Activated naive CD8-positive, alpha-beta T cell treated with anti-CD3 and anti-CD28 coated beads, Interleukin-2, amount 10 ng/mL, durations not matched to agents 7 days and 5 days (primary cell): Measurements from ENCODE around the gene EXOC6. TPM values are rescaled to one million over a fixed set of nuclear protein-coding genes. Genes with fewer than 3 reads are reported as not detected.

Experiments
- ATAC-seq: fragments of 150-1000 bp; cut with Tn5 transposase; one replicate; pipeline ENCODE4 v1.10.0; 2021; ENCODE audit warnings: low read depth, moderate library complexity
- POLR2A ChIA-PET: fragments of 350-600 bp; sonication (Branson Sonifier 250); formaldehyde crosslinking; loops from one replicate; lab custom pipeline; 2021; ENCODE audit warnings: antibody characterized with exemption; lab: Charles Lee
- DNase-seq: peaks from one replicate; pipeline ENCODE4 v3.0.0; 2021
- H3K27ac Mint-ChIP-seq: one replicate; pipeline ENCODE4 v1.8.0; 2022; ENCODE audit warnings: mild to moderate bottlenecking, mixed read lengths
- H3K27me3 Mint-ChIP-seq: one replicate; pipeline ENCODE4 v1.8.0; 2022; ENCODE audit warnings: mild to moderate bottlenecking, moderate library complexity, mixed read lengths
- H3K36me3 Mint-ChIP-seq: one replicate; pipeline ENCODE4 v1.8.0; 2021; ENCODE audit warnings: mild to moderate bottlenecking, mixed read lengths
- H3K4me1 Mint-ChIP-seq: one replicate; pipeline ENCODE4 v1.8.0; 2021; ENCODE audit warnings: mixed read lengths
- H3K4me3 Mint-ChIP-seq: one replicate; pipeline ENCODE4 v1.8.0; 2022; ENCODE audit warnings: mild to moderate bottlenecking, moderate library complexity, mixed read lengths
- H3K9me3 Mint-ChIP-seq: one replicate; pipeline ENCODE4 v1.8.0; 2021; ENCODE audit warnings: mixed read lengths
- total RNA-seq, 2 experiments: library from RNA; stranded (reverse); gene quantifications; one replicate each; pipeline ENCODE4 v1.2.3, GENCODE V29; 2021

The EXOC6 gene
- total RNA-seq, 2 experiments from 2014 or later = 10.4 to 10.6 TPM

- Mint-ChIP-seq H3K4me3 (no peak overlapping the region), H3K4me1 (peaks cover 9% of the 10 kb centered on the region), H3K27me3 (no peaks in the 10 kb centered on the region), H3K9me3 (no peaks in the 10 kb centered on the region), H3K27ac (no peak overlapping the region), H3K36me3 (no peaks in the 10 kb centered on the region)
- no peak for DNase-seq
- POLR2A ChIA-PET = no interaction called here
- ATAC-seq = no peak
These were observed 143.2 kb downstream of the EXOC6 start for GRCh38 chr10:92991513-92991912.

GRCh38 chr10:92993699-92994272 is 145.5 kb downstream of the EXOC6 start:
- POLR2A ChIA-PET = no interaction called here
- Mint-ChIP-seq H3K27me3 (no peaks in the 10 kb centered on the region), H3K9me3 (no peaks in the 10 kb centered on the region), H3K4me1 (peaks cover 9% of the 10 kb centered on the region), H3K27ac (no peak overlapping the region), H3K4me3 (no peak overlapping the region), H3K36me3 (no peaks in the 10 kb centered on the region)
- no peak for ATAC-seq
- no peak for DNase-seq

GRCh38 chr10:92995509-92995908 is 147.2 kb downstream of the EXOC6 start:
- POLR2A ChIA-PET = no interaction called here
- no peak overlapping the region for H3K4me3 Mint-ChIP-seq
- peaks cover 9% of the 10 kb centered on the region for H3K4me1 Mint-ChIP-seq
- ATAC-seq (no peak), DNase-seq (no peak)
- no peaks in the 10 kb centered on the region for H3K36me3 Mint-ChIP-seq
- no peaks in the 10 kb centered on the region for H3K27me3 Mint-ChIP-seq
- H3K9me3 Mint-ChIP-seq = no peaks in the 10 kb centered on the region
- H3K27ac Mint-ChIP-seq = no peak overlapping the region

- H3K4me1 Mint-ChIP-seq = peaks cover 6% of the 10 kb centered on the region
- ATAC-seq (no peak), DNase-seq (no peak)
- H3K4me3 Mint-ChIP-seq = no peak overlapping the region
- H3K27ac Mint-ChIP-seq = no peak overlapping the region
- H3K27me3 Mint-ChIP-seq = no peaks in the 10 kb centered on the region
- POLR2A ChIA-PET = no interaction called here
- no peaks in the 10 kb centered on the region for H3K36me3 Mint-ChIP-seq
- H3K9me3 Mint-ChIP-seq = no peaks in the 10 kb centered on the region
These were observed 149.3 kb downstream of the EXOC6 start for GRCh38 chr10:92997620-92998019.

- POLR2A ChIA-PET = no interaction called here
- peaks cover 2% of the 10 kb centered on the region for H3K4me1 Mint-ChIP-seq
- H3K27ac Mint-ChIP-seq = no peak overlapping the region
- no peaks in the 10 kb centered on the region for H3K9me3 Mint-ChIP-seq
- no peak for ATAC-seq
- H3K27me3 Mint-ChIP-seq = no peaks in the 10 kb centered on the region
- no peaks in the 10 kb centered on the region for H3K36me3 Mint-ChIP-seq
- DNase-seq = no peak
- H3K4me3 Mint-ChIP-seq = no peak overlapping the region
These were observed 150.9 kb downstream of the EXOC6 start for GRCh38 chr10:92999191-92999590.

GRCh38 chr10:93006435-93007039 is 158.2 kb downstream of the EXOC6 start:
- Mint-ChIP-seq H3K4me1 (no peaks in the 10 kb centered on the region), H3K27me3 (no peaks in the 10 kb centered on the region), H3K27ac (no peak overlapping the region), H3K4me3 (no peak overlapping the region), H3K9me3 (no peaks in the 10 kb centered on the region), H3K36me3 (peaks cover 2% of the 10 kb centered on the region)
- DNase-seq = no peak
- POLR2A ChIA-PET = no interaction called here
- no peak for ATAC-seq

GRCh38 chr10:93015722-93016121 is 167.4 kb downstream of the EXOC6 start:
- H3K9me3 Mint-ChIP-seq = no peaks in the 10 kb centered on the region
- no peak overlapping the region for H3K4me3 Mint-ChIP-seq
- no peaks in the 10 kb centered on the region for H3K27me3 Mint-ChIP-seq
- no peak overlapping the region for H3K27ac Mint-ChIP-seq
- ATAC-seq (no peak), DNase-seq (no peak)
- H3K4me1 Mint-ChIP-seq = no peaks in the 10 kb centered on the region
- POLR2A ChIA-PET = no interaction called here
- no peaks in the 10 kb centered on the region for H3K36me3 Mint-ChIP-seq

GRCh38 chr10:93023013-93023650 is 174.8 kb downstream of the EXOC6 start:
- H3K27me3 Mint-ChIP-seq = no peaks in the 10 kb centered on the region
- DNase-seq (no peak), ATAC-seq (no peak)
- peaks cover 2% of the 10 kb centered on the region for H3K36me3 Mint-ChIP-seq
- H3K27ac Mint-ChIP-seq = no peak overlapping the region
- H3K4me3 Mint-ChIP-seq = no peak overlapping the region
- no peaks in the 10 kb centered on the region for H3K4me1 Mint-ChIP-seq
- POLR2A ChIA-PET = no interaction called here
- H3K9me3 Mint-ChIP-seq = no peaks in the 10 kb centered on the region

- no peak for DNase-seq
- POLR2A ChIA-PET = no interaction called here
- no peaks in the 10 kb centered on the region for H3K27me3 Mint-ChIP-seq
- no peak overlapping the region for H3K4me3 Mint-ChIP-seq
- no peaks in the 10 kb centered on the region for H3K4me1 Mint-ChIP-seq
- peaks cover 2% of the 10 kb centered on the region for H3K36me3 Mint-ChIP-seq
- no peak overlapping the region for H3K27ac Mint-ChIP-seq
- H3K9me3 Mint-ChIP-seq = no peaks in the 10 kb centered on the region
- ATAC-seq = no peak
These were observed 177.8 kb downstream of the EXOC6 start for GRCh38 chr10:93026072-93026471.

- H3K27me3 Mint-ChIP-seq = no peaks in the 10 kb centered on the region
- no peaks in the 10 kb centered on the region for H3K4me1 Mint-ChIP-seq
- ATAC-seq (no peak), DNase-seq (no peak)
- H3K4me3 Mint-ChIP-seq = no peak overlapping the region
- H3K27ac Mint-ChIP-seq = no peak overlapping the region
- POLR2A ChIA-PET = no interaction called here
- no peaks in the 10 kb centered on the region for H3K9me3 Mint-ChIP-seq
- peaks cover 2% of the 10 kb centered on the region for H3K36me3 Mint-ChIP-seq
These were observed 179.2 kb downstream of the EXOC6 start for GRCh38 chr10:93027508-93027907.

- Mint-ChIP-seq H3K9me3 (no peaks in the 10 kb centered on the region), H3K4me1 (no peaks in the 10 kb centered on the region), H3K27me3 (no peaks in the 10 kb centered on the region), H3K27ac (no peak overlapping the region), H3K36me3 (peaks cover 2% of the 10 kb centered on the region), H3K4me3 (no peak overlapping the region)
- ATAC-seq (no peak), DNase-seq (no peak)
- POLR2A ChIA-PET = no interaction called here
These were observed 180.6 kb downstream of the EXOC6 start for GRCh38 chr10:93028883-93029282.

GRCh38 chr10:93030409-93030808 is 182.1 kb downstream of the EXOC6 start:
- Mint-ChIP-seq H3K4me1 (no peaks in the 10 kb centered on the region), H3K4me3 (no peak overlapping the region), H3K36me3 (peaks cover 2% of the 10 kb centered on the region), H3K27me3 (no peaks in the 10 kb centered on the region), H3K27ac (no peak overlapping the region), H3K9me3 (no peaks in the 10 kb centered on the region)
- POLR2A ChIA-PET = no interaction called here
- no peak for DNase-seq
- ATAC-seq = no peak

- ATAC-seq (no peak), DNase-seq (no peak)
- POLR2A ChIA-PET = no interaction called here
- no peak overlapping the region for H3K27ac Mint-ChIP-seq
- H3K4me3 Mint-ChIP-seq = no peak overlapping the region
- H3K9me3 Mint-ChIP-seq = no peaks in the 10 kb centered on the region
- H3K4me1 Mint-ChIP-seq = no peaks in the 10 kb centered on the region
- no peaks in the 10 kb centered on the region for H3K27me3 Mint-ChIP-seq
- H3K36me3 Mint-ChIP-seq = no peaks in the 10 kb centered on the region
These were observed 183.9 kb downstream of the EXOC6 start for GRCh38 chr10:93032105-93032808.

- POLR2A ChIA-PET = no interaction called here
These were observed 184.5 kb downstream of the EXOC6 start for GRCh38 chr10:93032809-93033137.

More at GRCh38 chr10:93032809-93033137, 184.5 kb downstream of the EXOC6 start:
- Mint-ChIP-seq H3K36me3 (no peaks in the 10 kb centered on the region), H3K27ac (no peak overlapping the region), H3K9me3 (no peaks in the 10 kb centered on the region), H3K27me3 (no peaks in the 10 kb centered on the region), H3K4me3 (no peak overlapping the region), H3K4me1 (no peaks in the 10 kb centered on the region)
- DNase-seq (no peak), ATAC-seq (no peak)
